ENCODE data around the gene SLC26A6.

Gene SLC26A6

DNA sequence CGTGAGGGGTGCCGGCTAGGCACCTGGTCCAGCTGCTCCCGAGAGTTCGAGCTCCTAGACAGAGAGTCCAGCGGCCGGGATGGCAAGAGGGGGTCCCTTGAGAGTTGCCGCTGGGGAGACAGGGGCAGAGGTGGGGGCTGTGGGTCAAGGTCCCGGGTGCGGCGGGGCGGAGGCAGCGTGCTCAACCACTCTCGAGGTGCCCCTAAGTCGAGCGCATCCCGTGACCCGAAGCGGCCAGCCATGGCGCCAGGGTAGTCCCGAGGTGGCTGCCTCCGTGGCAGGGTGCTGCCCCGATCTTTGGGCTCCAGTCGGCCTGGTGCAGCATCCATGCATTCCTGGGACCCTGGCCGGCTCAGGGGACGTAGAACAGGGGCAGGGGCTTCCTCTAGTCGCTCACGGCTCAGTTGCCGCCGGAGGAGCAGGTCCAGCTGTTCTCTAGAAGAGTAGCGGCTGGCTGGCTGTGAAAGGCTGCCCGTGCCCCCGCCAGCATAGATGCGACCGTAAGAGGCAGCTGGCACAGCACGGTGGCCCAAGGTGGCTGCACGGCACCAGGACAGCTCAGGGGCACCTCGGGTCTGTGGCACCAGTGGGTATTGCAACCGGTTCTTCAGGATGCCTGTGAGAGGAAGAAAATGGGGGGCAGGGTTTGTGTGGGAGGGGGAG lies 4.8 kb upstream of the SLC26A6 start:
- no peak for DNase-seq (ENCODE audit: low read depth, low spot score)
- CTCF ChIA-PET, result interaction anchor here (7.0 to 9.1 kb wide), 2 partner anchors 11 to 79 kb away, joined by 50 to 88 read pairs; partner anchors contain the start of genes PFKFB4 and UCN2
- TF ChIP-seq, protein P1, sequence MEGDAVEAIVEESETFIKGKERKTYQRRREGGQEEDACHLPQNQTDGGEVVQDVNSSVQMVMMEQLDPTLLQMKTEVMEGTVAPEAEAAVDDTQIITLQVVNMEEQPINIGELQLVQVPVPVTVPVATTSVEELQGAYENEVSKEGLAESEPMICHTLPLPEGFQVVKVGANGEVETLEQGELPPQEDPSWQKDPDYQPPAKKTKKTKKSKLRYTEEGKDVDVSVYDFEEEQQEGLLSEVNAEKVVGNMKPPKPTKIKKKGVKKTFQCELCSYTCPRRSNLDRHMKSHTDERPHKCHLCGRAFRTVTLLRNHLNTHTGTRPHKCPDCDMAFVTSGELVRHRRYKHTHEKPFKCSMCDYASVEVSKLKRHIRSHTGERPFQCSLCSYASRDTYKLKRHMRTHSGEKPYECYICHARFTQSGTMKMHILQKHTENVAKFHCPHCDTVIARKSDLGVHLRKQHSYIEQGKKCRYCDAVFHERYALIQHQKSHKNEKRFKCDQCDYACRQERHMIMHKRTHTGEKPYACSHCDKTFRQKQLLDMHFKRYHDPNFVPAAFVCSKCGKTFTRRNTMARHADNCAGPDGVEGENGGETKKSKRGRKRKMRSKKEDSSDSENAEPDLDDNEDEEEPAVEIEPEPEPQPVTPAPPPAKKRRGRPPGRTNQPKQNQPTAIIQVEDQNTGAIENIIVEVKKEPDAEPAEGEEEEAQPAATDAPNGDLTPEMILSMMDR (IDR thresholded peaks at IDR 0.05; ENCODE audit: insufficient read depth, low read length, missing control alignments), result no peak
- no peak overlapping the region for H3K4me3 ChIP-seq (ENCODE audit: low read depth, low read length)
- POLR2A ChIA-PET, result no interaction called here

DNA sequence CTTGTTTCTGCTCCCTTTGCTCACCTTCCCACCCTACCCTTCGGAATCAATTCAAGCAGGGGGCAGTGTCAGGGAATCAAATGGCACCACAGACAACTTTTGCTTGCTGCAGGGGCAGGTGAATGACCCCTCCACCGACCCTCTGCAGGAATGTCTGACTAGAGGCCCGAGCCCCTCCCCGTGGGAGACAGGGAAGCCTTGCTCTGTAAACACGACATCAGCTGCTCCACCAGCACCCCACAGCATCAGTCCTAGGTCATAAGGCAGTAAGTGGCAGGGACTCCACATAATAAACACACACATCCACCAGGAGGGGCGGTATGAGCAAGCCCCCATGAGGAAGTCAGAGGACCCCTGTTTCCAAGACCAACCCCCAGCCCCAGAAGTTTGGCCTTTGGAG lies 2.0 kb upstream of the SLC26A6 start:
- POLR2A ChIA-PET, result interaction anchor here (0.8 kb wide), 1 partner anchor 84 kb away, joined by 3 read pairs; no protein-coding TSS in a partner anchor
- CTCF ChIA-PET, result interaction anchor here (1.0 to 9.1 kb wide), 3 partner anchors 14 to 77 kb away, joined by 3 to 88 read pairs (median 50); partner anchors contain the start of genes PFKFB4 and UCN2
- no peak overlapping the region for H3K4me3 ChIP-seq (ENCODE audit: low read depth, low read length)
- TF ChIP-seq, protein P1 (IDR thresholded peaks at IDR 0.05; ENCODE audit: insufficient read depth, low read length, missing control alignments), result no peak
- no peak for DNase-seq (ENCODE audit: low read depth, low spot score)

DNA sequence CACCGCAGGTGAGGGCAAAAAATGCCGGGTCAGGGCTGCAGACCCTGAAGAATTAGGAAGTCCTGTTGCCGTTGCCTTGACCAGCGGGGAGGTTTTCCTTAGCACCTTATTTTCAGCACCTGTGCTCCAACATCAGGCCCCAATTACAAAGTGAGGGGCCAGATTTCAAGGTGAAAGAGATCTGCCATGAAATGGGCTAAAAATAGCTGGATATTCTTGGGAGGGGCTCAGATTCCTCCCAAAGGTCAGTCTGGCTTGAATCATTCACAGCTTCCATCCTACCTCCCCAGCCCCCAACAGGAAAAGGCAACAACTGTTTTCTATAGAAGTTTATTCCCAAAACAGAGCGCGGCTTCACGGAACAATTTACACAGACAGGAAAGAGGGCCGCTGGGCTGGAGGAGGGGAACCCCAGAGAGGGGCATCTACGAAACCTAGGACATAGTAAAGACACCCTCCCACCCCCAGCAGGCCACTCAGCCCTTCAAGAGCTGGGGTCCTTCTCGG lies 941 bp upstream of the SLC26A6 start:
- ChIA-PET CTCF (interaction anchor here (0.6 to 9.1 kb wide), 32 partner anchors 8 to 253 kb away, joined by 3 to 88 read pairs (median 6); partner anchors contain the start of genes CCDC51, CELSR3, IP6K2 and NCKIPSD), POLR2A (interaction anchor here (0.5 to 3.1 kb wide), 9 partner anchors 18 to 167 kb away, joined by 3 to 25 read pairs (median 5); partner anchors contain the start of genes CELSR3 and PFKFB4)
- no peak for DNase-seq (ENCODE audit: low read depth, low spot score)
- peak overlapping the region; percentile 84 for H3K4me3 ChIP-seq (ENCODE audit: low read depth, low read length)
- TF ChIP-seq, protein P1 (IDR thresholded peaks at IDR 0.05; ENCODE audit: insufficient read depth, low read length, missing control alignments), result no peak

DNA sequence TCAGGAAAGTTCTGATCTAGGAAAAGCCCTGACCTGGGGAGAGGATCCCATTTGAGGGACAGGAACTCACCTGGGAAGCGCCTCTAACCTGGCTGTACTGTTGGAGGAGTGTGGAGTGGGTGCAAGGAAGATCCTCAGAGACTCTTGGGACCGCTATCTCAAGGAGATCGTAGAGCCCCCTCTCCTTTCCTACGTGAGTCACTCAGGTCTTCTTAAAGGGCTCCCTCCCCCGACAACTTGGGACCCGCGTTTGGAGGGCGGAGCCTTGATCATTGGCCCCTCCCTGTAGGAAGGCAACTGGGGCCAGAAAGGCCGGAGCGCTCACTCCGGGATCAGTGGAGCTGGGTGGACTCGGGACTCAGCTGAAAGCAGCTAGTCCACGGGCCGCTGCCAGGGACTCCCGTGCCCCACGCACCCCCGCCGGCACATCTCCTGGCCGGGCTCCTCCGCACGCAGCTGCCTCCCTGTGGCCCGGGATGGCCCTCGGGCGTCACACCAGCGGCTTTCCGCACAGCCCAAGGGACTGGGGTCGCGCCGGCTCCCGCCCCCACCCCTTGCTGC lies 520 bp downstream of the SLC26A6 start:
- peak overlapping the region; percentile 84 for H3K4me3 ChIP-seq (ENCODE audit: low read depth, low read length)
- ChIA-PET POLR2A (interaction anchor here (0.6 to 3.1 kb wide), 13 partner anchors 12 to 98 kb away, joined by 3 to 25 read pairs (median 4); partner anchors contain the start of genes CELSR3 and PFKFB4), CTCF (interaction anchor here (0.7 to 9.1 kb wide), 31 partner anchors 10 to 459 kb away, joined by 3 to 88 read pairs (median 6); partner anchors contain the start of genes CCDC51, CELSR3, IP6K2 and NCKIPSD)
- TF ChIP-seq, protein P1 (IDR thresholded peaks at IDR 0.05; ENCODE audit: insufficient read depth, low read length, missing control alignments), result no peak
- DNase-seq (ENCODE audit: low read depth, low spot score), result no peak

DNA sequence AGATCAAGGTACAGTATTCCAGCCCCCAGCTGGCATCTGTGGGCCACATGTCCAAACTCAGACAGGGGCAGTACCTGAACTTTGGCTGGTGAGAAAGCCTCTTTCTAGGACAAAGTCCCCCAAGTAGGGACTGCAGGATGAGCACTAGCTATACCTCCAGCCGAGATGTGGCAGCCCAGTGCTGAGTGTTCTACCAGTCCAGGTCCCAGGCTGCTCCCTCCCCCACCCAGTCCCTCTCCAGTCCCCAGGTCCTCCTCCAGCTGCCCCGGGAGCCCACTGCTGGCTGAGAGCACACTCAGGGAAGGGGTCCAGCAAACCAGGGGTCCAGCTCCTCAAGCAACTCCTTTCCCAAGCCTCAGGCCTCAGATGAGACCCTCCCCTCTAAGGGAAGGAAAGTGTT lies 1.5 kb downstream of the SLC26A6 start:
- TF ChIP-seq, protein P1 (IDR thresholded peaks at IDR 0.05; ENCODE audit: insufficient read depth, low read length, missing control alignments), result no peak
- peak overlapping the region; percentile 84 for H3K4me3 ChIP-seq (ENCODE audit: low read depth, low read length)
- ChIA-PET POLR2A (interaction anchor here (2.4 to 3.1 kb wide), 2 partner anchors 30 to 77 kb away, joined by 10 to 25 read pairs; partner anchors contain the start of genes CELSR3 and PFKFB4), CTCF (interaction anchor here (0.7 to 9.1 kb wide), 11 partner anchors 10 to 198 kb away, joined by 3 to 88 read pairs (median 14); partner anchors contain the start of genes CELSR3, PFKFB4, TMEM89 and UCN2)
- DNase-seq (ENCODE audit: low read depth, low spot score), result no peak
